Upper lobe of right lung (tissue), 1 donor: ENCODE data around the gene SIT1. TPM values are rescaled to one million over a fixed set of nuclear protein-coding genes. Genes with fewer than 3 reads are reported as not detected.
"Not testable (repeated sequence)": the region's sequence is repeated elsewhere in the genome, so short reads cannot be mapped to it uniquely, and the experiment has no call there.

ENCODE experiments used
- ATAC-seq: fragments of 200-7000 bp; cut with Tn5 transposase; one replicate; pipeline ENCODE4 v1.9.1; 2020; ENCODE audit warnings: mild to moderate bottlenecking, moderate library complexity
- DNase-seq: peaks from one replicate; pipeline ENCODE4 v3.0.0-alpha.2; 2020
- H3K27ac ChIP-seq: fragments of 200-600 bp; one replicate; pipeline ENCODE4 v1.8.0; 2022
- H3K27me3 ChIP-seq: fragments of 200-600 bp; one replicate; pipeline ENCODE4 v1.8.0; 2022; ENCODE audit warnings: mild to moderate bottlenecking
- H3K36me3 ChIP-seq: fragments of 200-600 bp; one replicate; pipeline ENCODE4 v1.8.0; 2022
- H3K4me1 ChIP-seq: fragments of 200-600 bp; one replicate; pipeline ENCODE4 v1.8.0; 2022
- H3K4me3 ChIP-seq: fragments of 200-600 bp; one replicate; pipeline ENCODE4 v1.8.0; 2022; ENCODE audit warnings: mild to moderate bottlenecking
- H3K9me3 ChIP-seq: fragments of 200-600 bp; one replicate; pipeline ENCODE4 v1.8.0; 2022
- intact Hi-C: fragments of 100-400 bp; cut with DNase I; formaldehyde crosslinking; loops from one replicate; pipeline ENCODE4 v1.11.0; 2022
- total RNA-seq: library from RNA; stranded (reverse); fragmentation: NEBNext Ultra II Directional; extraction: Animal tissue kit (Norgen Biotek cat#: 25700); gene quantifications from one replicate; pipeline ENCODE4 v1.2.1, GENCODE V29; 2021
- TF ChIP-seq, protein P1 (sequence below): fragments of 200-600 bp; IDR thresholded peaks from one replicate; pipeline ENCODE4 v1.8.0; 2022; ENCODE audit warnings: antibody characterized with exemption
- donor health status: DM: no; HTN: yes; CAD: no; lungs with severe emphysema.

Gene SIT1
- total RNA-seq, 1 donor from 2014 or later, result 2.2 TPM

DNA sequence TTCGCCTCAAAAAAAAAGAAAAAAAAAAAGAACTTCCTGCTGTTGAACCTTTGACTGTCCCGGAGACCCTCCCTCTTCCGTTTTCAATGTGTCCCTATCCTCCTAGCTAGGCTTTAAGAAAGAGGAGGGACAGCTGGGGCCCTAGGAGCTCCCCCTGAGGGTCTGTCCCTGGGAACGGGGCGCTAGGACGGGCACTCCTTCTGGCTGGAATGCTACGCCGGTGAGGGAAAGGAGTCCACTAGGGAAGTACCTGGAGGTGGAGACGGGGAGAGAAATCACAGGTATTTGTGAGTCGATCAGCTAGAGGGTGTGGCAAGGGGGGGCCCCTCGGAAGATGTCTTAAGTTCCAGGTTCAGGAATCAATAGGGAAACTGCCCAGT lies 4.6 kb downstream of the SIT1 start:
- no peaks in the 10 kb centered on the region for H3K9me3 ChIP-seq
- intact Hi-C loops, result no loop called here
- TF ChIP-seq, protein P1, sequence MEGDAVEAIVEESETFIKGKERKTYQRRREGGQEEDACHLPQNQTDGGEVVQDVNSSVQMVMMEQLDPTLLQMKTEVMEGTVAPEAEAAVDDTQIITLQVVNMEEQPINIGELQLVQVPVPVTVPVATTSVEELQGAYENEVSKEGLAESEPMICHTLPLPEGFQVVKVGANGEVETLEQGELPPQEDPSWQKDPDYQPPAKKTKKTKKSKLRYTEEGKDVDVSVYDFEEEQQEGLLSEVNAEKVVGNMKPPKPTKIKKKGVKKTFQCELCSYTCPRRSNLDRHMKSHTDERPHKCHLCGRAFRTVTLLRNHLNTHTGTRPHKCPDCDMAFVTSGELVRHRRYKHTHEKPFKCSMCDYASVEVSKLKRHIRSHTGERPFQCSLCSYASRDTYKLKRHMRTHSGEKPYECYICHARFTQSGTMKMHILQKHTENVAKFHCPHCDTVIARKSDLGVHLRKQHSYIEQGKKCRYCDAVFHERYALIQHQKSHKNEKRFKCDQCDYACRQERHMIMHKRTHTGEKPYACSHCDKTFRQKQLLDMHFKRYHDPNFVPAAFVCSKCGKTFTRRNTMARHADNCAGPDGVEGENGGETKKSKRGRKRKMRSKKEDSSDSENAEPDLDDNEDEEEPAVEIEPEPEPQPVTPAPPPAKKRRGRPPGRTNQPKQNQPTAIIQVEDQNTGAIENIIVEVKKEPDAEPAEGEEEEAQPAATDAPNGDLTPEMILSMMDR, result no peak
- DNase-seq (peak; percentile 74), ATAC-seq (peak; percentile 51)
- no peaks in the 10 kb centered on the region for H3K27me3 ChIP-seq
- H3K27ac ChIP-seq, result peak overlapping the region; percentile 88
- H3K4me3 ChIP-seq, result peak overlapping the region; percentile 74
- peaks cover 18% of the 10 kb centered on the region for H3K4me1 ChIP-seq
- H3K36me3 ChIP-seq, result no peaks in the 10 kb centered on the region

DNA sequence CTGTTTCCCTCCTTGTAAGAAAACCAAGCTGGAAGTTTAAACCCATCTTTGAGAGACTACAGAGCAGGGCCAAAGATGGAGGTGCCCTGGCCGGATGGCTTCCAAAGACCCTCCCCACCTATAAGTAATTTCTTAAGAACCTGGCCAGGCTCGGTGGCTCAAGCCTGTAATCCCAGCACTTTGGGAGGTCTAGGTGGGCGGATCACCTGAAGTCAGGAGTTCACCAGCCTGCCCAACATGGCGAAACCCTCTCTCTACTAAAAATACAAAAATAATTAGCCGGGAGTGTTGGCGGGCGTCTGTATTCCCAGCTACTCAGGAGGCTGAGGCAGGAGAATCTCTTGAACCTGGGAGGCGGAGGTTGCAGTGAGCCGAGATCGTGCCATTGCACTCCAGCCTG lies 5.0 kb downstream of the SIT1 start:
- DNase-seq, H3K36me3 ChIP-seq, H3K27me3 ChIP-seq, ATAC-seq, intact Hi-C loops, H3K9me3 ChIP-seq: not testable (repeated sequence)
- Histone ChIP-seq H3K4me1 (peaks cover 18% of the 10 kb centered on the region), H3K4me3 (peak overlapping the region; percentile 74), H3K27ac (peak overlapping the region; percentile 88)

DNA sequence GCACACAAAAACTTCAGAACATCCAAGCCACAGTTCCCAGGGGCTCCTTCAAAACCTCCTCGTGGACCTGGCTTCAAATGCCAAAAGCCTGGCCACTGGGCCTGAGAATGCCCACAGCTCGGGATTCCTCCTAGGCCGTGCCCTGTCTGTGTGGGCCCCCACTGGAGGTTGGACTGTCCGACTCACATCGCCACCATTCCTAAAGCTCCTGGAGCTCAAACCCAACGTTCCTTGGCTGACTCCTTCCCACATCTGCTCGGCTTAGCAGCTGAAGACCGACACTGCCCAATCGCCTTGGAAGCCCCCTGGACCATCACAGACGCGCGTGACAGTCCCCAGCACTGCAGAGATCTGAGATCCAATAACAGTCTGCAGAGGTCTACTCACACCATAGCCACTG lies 7.7 kb downstream of the SIT1 start:
- ATAC-seq (no peak), DNase-seq (no peak)
- peaks cover 11% of the 10 kb centered on the region for H3K4me1 ChIP-seq
- no peak overlapping the region for H3K27ac ChIP-seq
- H3K9me3 ChIP-seq, result no peaks in the 10 kb centered on the region
- no peak overlapping the region for H3K4me3 ChIP-seq
- TF ChIP-seq, protein P1, result no peak
- intact Hi-C loops, result no loop called here
- no peaks in the 10 kb centered on the region for H3K36me3 ChIP-seq
- H3K27me3 ChIP-seq, result no peaks in the 10 kb centered on the region

- H3K27me3 ChIP-seq, ATAC-seq, H3K36me3 ChIP-seq, H3K9me3 ChIP-seq, intact Hi-C loops, DNase-seq, H3K27ac ChIP-seq, H3K4me3 ChIP-seq: not testable (repeated sequence)
- peaks cover 12% of the 10 kb centered on the region for H3K4me1 ChIP-seq
Measured at GRCh38 chr9:35641478-35641877, 9.3 kb downstream of the SIT1 start.

DNA sequence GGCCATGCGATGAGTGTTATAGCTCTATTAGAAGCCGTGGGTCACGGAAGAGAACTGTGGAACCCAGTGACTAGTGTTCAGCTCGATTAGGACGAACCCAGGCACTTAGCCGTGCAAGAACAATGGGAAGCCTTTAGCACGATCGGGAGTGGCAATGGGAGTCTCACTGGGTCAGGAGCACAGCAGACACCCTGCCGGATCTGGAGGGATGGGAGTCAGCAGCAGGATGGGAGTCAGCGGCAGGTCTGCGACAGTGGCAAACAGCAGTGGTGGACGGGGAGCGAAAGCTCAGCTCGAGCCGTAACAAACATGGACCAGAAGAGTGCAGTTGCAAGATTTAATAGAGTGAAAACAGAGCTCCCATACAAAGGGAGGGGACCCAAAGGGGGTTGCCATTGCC lies 10.3 kb downstream of the SIT1 start:
- peaks cover 19% of the 10 kb centered on the region for H3K4me1 ChIP-seq
- H3K27ac ChIP-seq, ATAC-seq, H3K9me3 ChIP-seq, H3K36me3 ChIP-seq, H3K4me3 ChIP-seq, DNase-seq, intact Hi-C loops, H3K27me3 ChIP-seq: not testable (repeated sequence)

DNA sequence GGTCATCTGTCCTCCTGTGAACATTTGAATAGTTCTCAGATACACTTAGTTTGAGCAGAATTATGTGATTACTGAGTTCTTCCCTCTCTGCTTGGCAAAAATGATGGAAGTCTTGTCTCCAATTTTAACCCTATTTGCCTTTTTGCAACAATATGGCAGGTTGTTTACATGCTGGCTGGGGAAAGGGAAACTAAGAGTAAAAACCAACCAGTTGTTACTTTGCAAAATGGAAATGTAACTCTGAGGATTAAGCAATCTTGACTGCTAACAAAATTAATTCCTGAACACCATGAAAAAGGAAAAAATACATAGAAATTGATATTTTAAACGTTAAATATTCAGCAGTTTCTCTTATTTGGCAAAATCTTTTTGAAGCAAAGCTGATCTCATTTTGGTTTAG lies 11.1 kb downstream of the SIT1 start:
- no peak for DNase-seq
- Histone ChIP-seq H3K4me3 (no peak overlapping the region), H3K4me1 (peaks cover 21% of the 10 kb centered on the region), H3K27me3 (no peaks in the 10 kb centered on the region), H3K27ac (no peak overlapping the region), H3K9me3 (no peaks in the 10 kb centered on the region), H3K36me3 (no peaks in the 10 kb centered on the region)
- intact Hi-C loops, result no loop called here
- TF ChIP-seq, protein P1, result no peak
- ATAC-seq, result no peak

GRCh38 chr9:35639225-35639624 lies 11.5 kb downstream of the SIT1 start:
- H3K36me3 ChIP-seq, intact Hi-C loops, H3K9me3 ChIP-seq, H3K4me3 ChIP-seq, H3K27ac ChIP-seq, ATAC-seq, H3K27me3 ChIP-seq, DNase-seq: not testable (repeated sequence)
- H3K4me1 ChIP-seq, result peaks cover 21% of the 10 kb centered on the region

GRCh38 chr9:35638751-35639150 lies 12.0 kb downstream of the SIT1 start:
- H3K4me3 ChIP-seq, H3K9me3 ChIP-seq, H3K36me3 ChIP-seq, H3K27me3 ChIP-seq, ATAC-seq, DNase-seq, intact Hi-C loops, H3K27ac ChIP-seq: not testable (repeated sequence)
- H3K4me1 ChIP-seq, result peaks cover 21% of the 10 kb centered on the region

DNA sequence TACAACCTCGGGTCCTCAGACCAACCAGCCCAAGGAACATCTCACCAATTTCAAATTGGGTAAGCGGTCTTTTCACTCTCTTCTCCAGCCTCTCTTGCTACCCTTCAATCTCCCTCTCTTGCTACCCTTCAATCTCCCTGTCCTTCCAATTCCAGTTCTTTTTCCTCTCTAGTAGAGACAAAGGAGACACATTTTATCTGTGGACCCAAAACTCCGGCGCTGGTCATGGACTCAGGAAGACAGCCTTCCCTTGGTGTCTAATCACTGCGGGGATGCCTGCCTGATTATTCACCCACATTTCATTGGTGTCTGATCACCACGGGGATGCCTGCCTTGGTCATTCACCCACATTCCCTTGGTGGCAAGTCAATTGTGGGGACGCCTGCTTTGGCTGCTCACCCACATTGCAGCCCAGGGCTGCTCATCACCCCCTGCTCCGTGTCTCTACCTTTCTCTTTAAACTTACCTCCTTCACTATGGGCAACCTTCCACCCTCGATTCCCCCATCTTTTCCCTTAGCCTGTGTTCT lies 13.2 kb downstream of the SIT1 start:
- H3K4me3 ChIP-seq, intact Hi-C loops, H3K27ac ChIP-seq, H3K9me3 ChIP-seq, H3K27me3 ChIP-seq, H3K36me3 ChIP-seq, DNase-seq, ATAC-seq: not testable (repeated sequence)
- H3K4me1 ChIP-seq, result peaks cover 21% of the 10 kb centered on the region

DNA sequence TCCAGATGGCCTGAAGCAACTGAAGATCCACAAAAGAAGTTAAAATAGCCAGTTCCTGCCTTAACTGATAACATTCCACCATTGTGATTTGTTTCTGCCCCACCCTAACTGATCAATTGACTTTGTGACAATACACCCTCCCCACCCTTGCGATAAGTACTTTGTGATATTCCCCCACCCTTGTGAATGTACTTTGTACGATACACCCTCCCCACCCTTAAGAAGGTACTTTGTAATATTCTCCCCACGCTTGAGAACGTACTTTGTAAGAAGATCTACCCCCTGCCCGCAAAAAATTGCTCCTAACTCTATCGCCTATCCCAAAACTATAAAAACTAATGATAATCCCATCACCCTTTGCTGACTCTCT lies 13.9 kb downstream of the SIT1 start:
- H3K27me3 ChIP-seq, ATAC-seq, H3K4me3 ChIP-seq, H3K9me3 ChIP-seq, DNase-seq, H3K36me3 ChIP-seq, intact Hi-C loops: not testable (repeated sequence)
- peak overlapping the region; percentile 49 for H3K27ac ChIP-seq
- H3K4me1 ChIP-seq, result peaks cover 21% of the 10 kb centered on the region
